ENCODE results near the gene ARL13A.
"Not testable (repeated sequence)": the region's sequence is repeated elsewhere in the genome, so short reads cannot be mapped to it uniquely, and the experiment has no call there.

Gene ARL13A

DNA sequence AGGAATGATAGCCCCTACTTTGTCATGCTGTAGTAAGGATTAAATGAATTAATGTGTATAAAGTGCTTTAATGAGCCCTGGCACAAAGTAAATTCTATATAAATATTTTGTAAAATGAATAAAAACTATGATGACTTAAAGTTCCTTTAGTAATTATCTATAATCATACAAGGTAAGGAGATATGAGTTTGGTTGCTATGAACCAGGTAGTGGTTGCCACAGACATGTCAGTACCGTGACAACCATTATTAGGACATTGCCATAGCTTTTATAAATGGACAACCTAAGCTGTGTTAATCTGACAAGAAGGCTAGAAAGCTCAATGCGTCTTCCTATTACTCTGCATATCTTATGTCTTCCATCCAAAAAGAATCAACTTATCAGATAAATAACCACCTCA is at the start of gene ARL13A:
Gene ARL13A (plus strand): TSS at position 301 of the 400 bp plus-strand sequence. CDS start 3,982 bp downstream, outside the sequence.
- no peak for ATAC-seq

DNA sequence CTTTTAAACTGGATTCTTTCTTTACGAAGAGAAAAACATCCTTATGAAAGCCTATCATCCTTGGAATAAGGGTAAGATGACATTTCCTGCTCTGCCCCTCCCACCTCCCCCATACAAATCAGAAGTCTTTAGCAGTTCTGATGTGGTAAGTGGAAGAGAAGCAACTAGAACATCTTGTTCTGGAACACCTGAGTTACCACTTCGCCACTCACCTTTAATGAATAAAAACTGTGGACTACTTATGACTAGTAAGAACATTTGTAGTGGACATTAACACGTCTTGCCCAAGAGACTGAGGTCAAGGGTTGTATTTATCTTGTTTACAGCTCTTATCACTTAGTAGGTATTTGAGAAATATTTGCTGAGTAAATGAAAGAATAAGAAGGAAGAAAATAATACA is 45.1 kb upstream of the ARL13A start:
- no peak for ATAC-seq

DNA sequence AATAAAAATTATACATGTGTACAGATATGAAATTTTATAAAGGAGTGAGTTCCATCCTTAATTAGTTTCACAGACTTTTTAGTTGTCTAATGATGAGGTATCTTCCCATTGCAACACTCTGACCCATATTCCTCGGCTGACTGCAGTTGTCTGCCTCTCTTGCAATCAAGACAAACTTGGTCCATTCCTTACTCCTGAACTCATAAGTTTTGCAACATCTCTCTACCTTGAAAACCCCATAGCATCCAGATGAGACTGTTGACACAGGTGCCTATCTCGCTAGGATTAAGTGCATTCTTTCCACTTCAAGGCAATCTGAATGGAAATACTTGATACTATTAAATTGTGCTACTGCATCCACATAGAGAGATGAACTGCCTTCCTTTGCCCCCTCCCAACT is 43.1 kb upstream of the ARL13A start:
- no peak for ATAC-seq

DNA sequence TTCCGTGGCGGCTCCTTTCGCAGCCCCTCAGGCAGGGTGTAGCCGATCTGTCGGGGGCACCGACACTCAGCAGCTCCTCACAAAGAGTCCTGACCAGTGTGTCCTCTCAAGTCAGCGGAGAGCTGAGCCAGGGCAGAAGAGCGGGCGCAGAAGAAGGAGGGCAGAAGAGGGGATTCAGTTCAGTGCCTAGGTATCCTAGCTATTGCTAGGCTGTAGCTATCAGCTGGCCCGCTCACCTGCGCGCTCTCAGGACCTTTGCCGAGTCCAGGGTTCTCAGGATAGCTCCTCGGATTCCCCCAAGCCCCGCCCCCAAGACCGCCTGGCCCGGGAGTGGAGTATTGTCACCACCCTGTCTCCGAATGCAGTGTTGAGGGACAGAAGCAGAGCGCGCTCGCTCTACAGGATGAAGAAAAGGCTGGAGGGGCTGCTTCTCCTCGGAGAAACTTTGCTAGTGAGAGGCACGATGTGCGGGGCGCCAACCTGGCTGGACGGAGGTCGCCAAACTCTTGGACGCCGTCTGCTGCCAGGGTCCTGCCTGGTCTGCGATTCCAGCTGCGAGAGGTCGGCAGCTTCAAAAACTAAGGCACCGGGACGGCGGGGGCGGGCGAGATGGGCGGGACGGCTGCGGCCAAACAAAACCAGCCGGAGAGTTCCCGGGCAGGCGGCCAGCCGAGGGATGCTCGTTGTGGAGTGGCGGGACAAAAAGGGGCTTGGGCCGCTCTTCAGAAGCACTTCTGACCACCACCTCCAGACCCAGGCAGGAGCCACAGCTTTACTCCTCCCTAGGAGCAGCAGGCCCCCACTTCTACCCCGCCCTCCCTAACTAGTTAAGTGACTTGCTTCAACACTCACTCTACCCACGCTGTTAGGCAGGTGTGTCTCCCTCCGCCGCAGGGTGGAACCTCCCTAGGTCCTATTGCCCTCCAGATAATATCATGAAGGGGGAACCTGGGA is 40.6 kb upstream of the ARL13A start, which contains the start of gene XKRX:
Gene XKRX (minus strand): TSS at position 258 of the 954 bp plus-strand sequence. CDS start 613 bp downstream, outside the sequence.
- peak; percentile 73 to 88 for ATAC-seq

DNA sequence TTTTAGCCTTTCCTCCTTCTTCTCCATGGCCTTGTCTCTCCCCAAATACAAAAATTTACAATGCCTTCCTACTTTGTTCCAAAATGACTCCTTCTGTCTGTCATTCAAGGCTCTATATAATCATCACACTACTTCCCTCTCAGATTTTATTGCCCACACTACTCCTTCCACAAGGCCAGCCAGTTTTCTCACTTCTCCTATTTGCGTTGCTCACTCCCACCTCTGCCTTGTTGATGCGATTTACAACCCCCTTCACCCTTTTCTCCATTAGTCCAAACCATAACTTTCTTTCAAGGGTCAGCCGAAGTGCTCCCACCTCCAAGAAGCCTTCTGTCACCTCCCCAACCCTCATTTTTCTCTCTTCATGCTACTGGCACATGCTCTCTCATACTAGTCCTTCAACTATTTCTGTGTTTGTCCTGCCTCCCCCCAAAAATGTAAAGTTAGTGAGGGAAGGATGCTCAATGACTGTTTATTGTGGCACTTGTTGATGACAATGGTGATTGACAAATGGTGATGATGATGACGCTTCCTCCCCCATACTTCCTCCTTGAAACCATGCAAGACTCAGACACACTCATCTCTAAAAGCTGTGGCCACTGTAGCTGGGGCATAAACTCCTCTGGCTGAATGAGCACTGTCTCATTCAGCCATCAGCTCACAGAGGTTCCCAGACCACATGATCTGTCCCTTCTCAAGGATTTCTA is 38.1 kb upstream of the ARL13A start:
- ATAC-seq, result peak; percentile 79 to 87

DNA sequence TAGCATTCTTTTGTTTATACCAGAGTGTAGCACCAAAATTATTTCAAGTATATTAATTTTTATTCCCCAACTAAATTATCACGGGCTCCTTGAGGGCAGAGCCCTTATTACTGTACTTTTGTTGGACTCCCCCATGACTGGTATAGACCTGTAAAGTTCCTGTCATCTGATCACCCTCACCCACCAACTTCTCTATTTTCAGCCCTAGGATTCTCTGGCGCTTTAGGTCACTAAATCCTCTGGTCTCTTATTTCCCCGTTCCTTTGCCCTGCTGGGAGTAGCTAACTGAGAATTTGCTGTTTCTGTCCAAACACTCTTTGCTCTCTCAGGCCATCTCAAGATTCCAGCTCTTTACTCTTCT is 37.6 kb upstream of the ARL13A start:
- ATAC-seq, result peak; percentile 18 to 25

DNA sequence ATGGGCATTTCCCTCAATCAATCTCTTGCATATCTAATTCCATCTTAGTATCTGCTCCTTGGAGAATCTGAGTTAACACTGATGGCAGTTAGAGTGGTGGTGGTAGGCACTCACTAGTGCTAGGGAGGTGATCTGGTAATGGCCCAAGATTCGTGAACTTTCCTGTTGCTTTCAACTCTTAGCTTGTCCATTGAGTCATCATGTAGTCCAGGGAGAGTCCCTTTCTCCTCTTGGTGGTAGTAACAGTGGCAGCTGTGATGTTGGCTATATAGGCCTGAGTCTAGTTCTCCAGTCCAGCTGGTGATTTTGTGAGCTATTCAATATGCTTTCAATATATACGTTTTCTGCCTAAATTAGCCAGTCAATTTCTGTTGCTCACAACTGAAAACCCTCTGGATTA is 33.7 kb upstream of the ARL13A start:
- ATAC-seq, result no peak

DNA sequence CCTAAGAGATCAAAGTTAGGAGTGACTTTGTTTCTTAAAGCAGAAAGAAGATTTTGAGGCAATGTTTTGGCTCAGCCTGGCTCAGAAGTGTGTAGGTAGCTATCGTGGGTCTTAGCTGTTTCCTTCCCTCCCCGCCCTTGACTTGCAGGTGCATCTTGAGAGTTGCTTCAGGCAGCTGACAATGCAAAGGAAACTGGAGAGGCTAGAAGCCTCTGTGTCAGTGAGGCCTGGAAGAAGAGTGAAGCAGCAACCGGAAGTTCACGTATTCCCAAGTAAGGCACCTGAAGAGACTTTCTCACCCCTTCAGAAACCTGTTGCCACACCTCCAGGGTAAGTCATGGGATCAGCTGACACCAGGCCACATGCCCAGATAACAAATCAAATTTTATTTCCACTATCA is 30.2 kb upstream of the ARL13A start:
- no peak for ATAC-seq

DNA sequence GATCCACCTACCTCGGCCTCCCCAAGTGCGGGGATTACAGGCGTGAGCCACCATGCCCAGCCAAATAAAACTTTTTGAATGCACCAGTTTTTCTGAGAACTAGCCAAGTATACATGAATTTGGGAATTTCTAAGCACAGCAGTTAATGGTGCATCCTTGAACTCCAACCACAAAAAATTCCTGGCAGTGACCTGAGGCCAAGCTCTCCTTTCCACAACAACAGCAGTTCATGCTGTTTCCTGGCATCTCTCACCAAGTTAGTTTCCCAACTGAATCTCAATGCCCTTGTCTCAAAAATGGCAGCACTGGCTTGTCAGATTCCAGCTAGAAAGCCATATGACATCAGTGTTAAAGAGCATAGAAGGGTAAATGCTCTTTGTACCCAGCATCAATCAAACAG is 24.9 kb upstream of the ARL13A start:
- ATAC-seq, result no peak

DNA sequence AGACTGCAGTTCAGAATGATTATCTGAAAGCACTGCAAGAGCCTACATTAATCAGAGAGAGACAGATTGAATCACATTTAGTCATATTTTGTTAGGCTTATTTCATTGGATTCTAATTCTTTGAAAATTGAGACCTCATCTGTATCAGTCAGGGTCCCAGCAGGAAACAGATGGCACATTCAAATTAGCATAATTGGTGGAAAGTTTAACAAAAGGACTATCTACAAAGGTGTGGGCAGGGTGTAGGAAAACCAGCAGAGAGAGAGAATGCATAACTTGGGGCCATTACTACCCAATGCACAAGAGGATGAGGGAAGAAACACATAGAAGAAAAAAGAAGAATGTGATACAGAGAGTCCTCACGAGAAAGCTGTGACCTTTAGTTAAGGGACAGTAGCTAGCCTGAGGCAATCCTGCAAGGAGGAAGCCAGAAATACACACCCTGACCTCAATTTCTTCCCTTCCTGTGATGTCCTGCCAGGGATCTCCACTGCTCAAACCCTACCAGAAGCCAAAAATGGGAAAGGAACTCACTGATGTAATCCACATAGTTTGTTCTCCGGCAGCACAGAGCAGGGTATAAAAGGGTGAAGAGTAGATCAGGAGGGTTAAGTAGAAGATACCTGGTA is 23.1 kb upstream of the ARL13A start:
- no peak for ATAC-seq

DNA sequence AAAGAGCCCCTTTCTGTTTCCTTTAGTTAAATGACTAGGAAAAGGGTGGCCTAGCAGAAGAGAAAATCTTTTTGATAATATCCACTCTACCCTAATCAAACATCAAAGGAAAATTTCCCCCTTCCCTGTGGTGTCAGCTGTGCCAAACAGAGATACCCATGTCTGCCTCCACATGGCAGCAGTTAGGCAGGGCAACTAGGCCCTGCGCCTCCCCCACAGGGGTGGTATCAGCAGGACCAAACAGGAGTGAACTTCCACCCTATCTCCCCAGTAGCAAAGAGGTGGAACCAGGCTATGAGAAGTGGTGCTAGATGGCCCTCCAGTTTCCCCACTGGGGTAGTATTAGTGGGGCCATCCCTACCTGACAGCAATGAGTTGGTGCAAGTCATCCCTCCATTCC is 21.0 kb upstream of the ARL13A start:
- ATAC-seq, result no peak

DNA sequence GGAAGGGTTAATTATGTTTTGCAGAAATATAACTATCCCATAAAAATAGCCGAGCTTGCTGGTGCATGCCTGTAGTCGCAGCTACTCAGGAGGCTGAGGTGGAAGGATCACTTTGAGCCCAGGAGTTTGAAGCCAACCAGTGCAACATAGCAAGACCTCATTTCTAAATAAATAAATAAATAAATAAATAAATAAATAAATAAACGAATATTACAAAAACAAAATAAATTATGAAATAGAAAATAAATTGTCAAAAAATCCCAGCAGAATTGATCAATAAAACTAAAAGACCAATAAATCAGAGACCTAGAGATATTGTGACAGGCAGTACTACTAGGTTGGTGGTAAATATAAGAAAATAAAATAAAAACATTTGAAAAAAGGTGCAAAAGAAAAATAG is 6.7 kb upstream of the ARL13A start:
- no peak for ATAC-seq

DNA sequence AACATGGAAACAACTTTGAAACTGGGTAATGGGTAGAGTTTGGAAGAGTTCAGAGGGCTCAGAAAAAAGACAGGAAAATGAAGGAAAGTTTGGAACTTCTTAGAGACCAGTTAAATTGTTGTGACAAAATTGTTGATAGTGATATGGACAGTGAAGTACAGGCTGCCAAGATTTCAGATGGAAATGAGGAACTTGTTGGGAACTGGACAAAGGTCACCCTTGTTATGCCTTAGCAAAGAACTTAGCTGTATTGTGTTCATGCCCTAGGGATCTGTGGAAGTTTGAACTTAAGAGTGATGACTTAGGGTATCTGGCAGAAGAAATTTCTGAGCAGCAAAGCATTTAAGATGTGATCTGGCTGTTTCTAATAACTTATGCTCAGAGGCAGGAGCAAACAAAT is 5.1 kb upstream of the ARL13A start:
- no peak for ATAC-seq

DNA sequence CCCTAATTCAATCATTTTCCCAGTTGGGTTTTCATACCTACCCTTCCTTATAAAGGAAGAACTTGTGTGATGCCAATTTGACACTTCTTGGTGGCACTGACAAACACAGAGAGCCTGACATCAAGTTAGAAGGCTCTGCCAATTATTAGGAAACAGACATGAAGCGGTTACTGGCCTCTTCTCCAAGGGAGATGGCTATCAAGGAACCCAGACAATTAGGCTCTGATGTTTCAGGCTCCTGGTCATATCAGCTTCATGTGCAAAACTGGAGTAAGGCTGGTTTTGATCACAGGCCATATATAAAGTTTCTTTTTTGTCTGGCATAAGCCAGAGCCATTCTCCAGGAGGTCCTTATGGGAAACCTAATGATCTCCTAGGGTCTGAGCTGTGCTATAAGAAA is 428 bp downstream of the ARL13A start:
- no peak for ATAC-seq

DNA sequence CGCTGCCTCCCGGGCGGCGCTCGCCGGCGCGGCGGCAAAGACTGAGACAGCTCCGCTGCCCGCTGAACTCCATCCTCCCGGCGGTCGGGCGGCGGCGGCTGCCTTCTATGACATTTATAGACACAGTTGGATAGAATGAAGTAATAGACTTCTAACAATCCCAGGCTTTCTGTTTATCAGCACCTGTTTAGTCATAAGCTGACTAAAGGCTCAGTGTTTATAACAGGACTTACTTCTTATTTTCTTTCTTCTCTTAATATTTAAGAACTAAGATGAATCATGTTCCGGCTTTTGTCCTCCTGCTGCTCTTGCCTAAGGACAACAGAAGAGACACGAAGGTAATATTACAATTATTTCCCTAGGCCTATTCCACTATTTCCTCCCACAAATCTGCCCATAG is 3.9 kb downstream of the ARL13A start:
- no peak for ATAC-seq

DNA sequence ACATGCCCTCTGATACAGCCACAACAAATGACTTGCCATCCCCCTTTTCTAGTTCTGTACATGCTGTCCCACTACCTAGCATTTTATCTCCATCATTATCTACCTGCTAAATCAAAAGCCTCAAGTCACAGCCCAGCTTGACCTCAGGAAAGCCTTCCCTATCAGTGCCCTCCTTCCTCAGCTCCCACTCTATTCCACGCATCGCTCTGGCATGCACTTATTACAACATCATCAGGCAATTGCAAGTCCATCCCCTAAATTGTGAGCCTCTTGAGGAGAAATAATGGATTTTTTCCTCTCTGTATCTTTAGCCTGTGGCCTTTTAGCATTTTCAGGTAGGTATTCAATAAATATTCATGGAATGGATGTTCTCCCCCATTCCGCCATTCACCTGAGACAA is 5.7 kb downstream of the ARL13A start:
- ATAC-seq, result no peak

DNA sequence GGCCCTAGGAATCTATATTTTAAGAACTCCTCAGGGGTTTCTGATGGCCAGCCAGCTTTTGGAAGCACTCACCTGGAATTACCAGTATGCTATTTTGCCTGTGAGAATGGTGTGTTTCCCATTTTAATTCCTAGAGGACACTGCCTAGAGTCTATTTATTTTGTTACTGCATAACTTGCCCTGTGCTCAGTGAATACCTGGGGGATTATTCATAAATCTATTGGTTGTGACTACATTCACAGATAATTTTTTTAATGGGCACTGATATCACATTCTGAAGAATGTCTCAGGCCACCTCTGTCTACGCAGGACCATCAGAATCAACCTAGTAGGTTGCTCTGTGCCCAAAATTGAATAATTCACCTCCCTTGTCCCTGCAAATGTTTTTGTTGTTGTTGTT is 6.7 kb downstream of the ARL13A start:
- ATAC-seq, result no peak

DNA sequence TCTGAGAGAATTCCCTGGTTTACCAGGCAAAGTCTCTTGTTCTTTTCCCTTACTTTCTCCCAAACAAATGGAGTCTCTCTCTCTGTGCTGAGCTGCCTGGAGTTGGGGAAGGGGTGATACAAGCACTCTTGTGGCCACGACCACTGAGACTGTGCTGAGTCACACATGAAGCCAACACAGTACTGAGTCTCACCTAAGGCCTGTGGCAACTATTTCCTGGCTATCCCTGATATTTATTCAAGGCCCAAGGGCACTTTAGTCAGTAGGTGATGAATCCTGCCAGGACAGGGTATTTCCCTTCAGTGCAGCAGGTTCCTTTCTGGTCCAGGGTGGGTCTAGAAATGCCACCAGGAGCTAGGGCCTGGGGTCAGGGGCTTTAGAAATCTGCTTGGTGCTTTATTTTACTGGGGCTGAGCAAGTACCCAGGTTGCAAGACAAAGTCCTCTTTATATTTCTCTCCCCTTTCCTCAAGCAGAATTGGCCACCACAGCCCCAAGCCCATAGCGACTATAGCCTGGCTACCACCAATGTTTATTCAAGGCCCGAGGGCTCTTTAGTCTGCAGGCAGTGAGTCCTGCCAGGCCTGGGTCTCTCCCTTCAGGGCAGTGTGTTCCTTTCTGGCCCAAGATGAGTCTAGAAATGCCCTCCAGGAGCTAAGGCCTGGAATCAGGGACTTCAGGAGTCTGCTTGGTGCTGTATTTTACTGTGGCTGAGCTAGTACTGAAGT is 10.5 kb downstream of the ARL13A start:
- ATAC-seq, result no peak

DNA sequence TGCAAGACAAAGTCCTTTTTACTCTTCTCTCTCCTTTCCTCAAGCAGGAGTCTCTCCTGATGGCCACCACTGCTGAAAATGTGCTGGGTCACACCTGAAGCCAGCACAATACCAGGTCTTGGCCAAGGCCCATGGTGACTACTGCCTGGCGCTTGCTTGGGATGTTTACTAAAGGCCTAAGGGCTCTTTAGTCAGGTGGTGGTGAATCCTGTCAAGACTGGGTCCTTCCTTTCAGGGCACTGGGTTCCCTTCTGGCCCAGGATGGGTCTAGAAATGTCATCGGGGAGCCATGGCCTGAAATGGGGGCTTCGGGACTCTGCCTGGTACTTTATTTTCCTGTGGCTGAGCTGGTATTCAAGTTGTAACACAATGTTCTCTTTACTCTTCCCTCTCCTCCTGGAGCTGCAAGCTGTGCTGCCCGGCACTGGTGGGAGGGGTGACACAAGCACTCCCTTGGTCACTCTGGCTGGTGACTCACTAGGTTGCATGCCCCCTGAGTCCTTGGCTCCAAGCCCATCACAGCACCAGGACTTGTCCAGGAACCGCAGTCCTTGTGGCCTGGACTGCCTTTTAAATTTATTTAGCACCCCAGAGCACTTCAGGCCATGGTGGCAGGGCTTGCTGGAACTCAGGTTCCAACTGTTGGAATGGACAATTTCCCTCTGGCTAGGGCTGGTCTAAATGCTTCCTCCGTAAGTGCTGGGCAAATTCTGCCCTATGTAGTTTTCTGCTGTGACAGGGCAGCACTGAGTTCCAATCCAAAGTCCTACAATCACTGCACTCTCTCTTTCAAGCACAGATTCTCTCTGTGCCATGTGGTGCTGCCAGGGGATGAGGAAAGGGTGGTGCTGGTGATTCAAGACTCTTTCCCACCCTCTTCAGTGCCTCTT is 11.3 kb downstream of the ARL13A start:
- ATAC-seq, result no peak

DNA sequence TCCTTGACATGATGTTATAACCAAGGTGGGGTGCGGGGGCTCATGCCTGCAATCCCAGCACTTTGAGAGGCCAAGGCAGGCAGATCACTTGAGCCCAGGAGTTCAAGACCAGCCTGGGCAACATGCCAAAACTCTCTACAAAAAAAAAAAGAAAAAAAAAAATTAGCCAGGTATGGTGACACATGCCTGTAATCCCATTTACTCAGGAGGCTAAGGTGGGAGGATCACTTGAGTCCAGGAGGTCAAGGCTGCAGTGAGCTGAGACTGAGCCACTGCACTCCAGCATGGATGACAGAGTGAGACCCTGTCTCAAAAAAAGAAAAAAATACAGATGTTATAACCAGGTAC is 12.0 kb downstream of the ARL13A start:
- not testable (repeated sequence) for ATAC-seq

DNA sequence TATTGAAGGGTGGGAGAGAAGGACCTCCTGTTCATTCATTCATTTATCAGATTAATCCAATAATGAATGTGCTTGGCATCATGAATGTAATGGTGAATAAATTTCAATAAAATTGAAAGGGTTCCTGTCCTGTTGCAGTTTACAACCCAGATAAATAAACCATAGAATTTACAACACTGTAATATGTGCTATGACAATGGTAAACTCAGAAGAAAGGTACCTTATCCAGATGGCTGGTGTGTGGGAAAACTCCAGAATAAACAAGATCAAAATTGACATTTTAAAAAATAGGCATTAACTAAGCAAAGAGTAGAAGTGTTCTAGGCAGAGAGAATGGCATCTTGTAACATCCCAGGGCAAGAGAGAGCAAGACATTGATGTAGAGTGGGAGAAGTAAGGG is 15.3 kb downstream of the ARL13A start:
- ATAC-seq, result no peak

DNA sequence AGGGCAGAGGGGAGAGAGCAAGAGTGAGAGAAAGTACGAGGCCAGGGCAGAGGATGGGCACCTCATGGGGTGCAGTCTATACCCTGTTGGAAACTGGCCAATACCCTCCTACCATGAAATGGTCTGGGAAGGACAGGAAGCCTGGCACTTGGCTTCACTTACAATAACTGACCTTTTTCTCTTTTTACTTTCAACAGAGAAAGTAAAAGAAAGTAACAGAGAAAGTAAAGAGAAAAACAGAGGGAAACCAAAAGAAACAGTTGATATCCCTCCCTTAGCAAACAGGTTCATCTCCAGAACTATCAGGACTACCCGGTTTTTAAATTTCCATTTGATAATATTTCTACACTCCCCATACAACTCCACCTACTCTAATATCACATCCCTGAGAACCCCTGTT is 20.6 kb downstream of the ARL13A start:
- ATAC-seq, result no peak

Data from activated CD4-positive, CD25-positive, alpha-beta regulatory T cell treated with anti-CD3 and anti-CD28 coated beads, Interleukin-2, amount 50 U/mL, for 24 hours (primary cell).